ENCODE results near the gene MYBL2.
A peak's percentile ranks its signal among the peaks of the same experiment; 100 is the strongest.
"Not testable (repeated sequence)": the region's sequence is repeated elsewhere in the genome, so short reads cannot be mapped to it uniquely, and the experiment has no call there.

The MYBL2 gene

GRCh38 chr20:43752561-43753301, 85.8 kb downstream of the MYBL2 start:
- peak in 1 of 2 experiments; percentile 59 for DNase-seq

GRCh38 chr20:43755390-43755789, 88.5 kb downstream of the MYBL2 start:
- DNase-seq = no peak

GRCh38 chr20:43755851-43756250, 88.9 kb downstream of the MYBL2 start:
- no peak for DNase-seq

- not testable (repeated sequence) for DNase-seq
Observed at GRCh38 chr20:43757888-43758287, 91.0 kb downstream of the MYBL2 start.

GRCh38 chr20:43761386-43762340, 94.7 kb downstream of the MYBL2 start:
- DNase-seq = no peak

- DNase-seq = no peak
Observed at GRCh38 chr20:43762911-43763310, 96.0 kb downstream of the MYBL2 start.

GRCh38 chr20:43765916-43766315, 99.0 kb downstream of the MYBL2 start:
- DNase-seq = no peak
